Breast epithelium (tissue), 3 donors: ENCODE results near the gene TPPP.

Experiments used
- CTCF ChIP-seq, 3 donors: fragments of 450-650 bp; IDR thresholded peaks; one replicate each; pipeline ENCODE4 v1.5.1; 2016 to 2017; ENCODE audit warnings: antibody characterized with exemption in 3 of 3, mild to moderate bottlenecking in 3 of 3, moderate library complexity in 3 of 3
- POLR2A ChIP-seq: fragments of 450-650 bp; IDR thresholded peaks from one replicate; pipeline ENCODE4 v1.6.1; 2016; ENCODE audit warnings: antibody characterized with exemption, mild to moderate bottlenecking, moderate library complexity

DNA sequence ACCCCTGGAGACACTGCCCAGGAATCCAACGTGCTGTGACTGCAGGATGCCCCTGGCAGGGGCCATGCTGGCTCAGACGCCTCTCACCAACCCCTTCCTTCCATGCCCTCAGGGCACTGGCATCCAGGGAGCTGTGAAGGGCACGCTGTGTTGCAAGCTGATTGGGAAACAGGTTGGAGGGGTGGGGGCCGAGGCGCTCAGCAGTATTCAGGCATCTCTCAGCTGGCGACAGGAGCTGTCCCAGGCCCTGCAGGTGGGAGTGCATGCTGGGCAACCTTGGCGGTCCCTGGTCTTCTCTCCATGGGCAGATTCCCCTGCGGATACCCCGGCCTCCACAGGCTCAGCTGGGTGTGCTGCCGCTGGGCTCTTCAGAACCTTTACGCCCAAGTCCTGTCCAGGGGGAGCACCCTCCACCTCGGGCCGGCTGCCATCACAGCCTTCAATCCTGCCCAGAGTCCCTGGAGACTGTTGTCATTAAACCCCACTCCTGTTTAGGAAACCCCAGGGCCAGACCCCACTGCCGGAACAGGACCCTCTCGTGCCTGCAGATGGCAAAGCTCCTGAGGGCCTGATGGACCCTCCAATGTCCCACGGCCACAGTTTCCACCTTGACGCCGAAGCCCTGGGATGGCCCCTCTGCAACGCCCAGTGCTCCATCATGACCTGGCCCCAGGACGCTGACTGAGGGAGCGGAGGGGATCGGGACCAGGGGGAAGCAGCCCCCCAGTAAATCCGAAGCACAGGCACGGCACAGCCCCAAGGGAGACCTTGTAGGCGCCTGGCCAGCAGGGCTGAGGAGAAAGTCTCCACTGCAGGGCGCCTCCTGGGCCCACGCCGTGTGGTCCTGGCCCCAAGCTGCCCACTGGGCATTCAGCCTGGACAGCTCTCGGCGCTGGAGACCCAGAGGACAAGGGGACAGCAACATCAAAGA is 9.3 kb downstream of the TPPP start:
- TF ChIP-seq CTCF (IDR thresholded peaks at IDR 0.05) (no peak), POLR2A (no peak)
